Vagina (tissue), 2 donors: ENCODE results near the gene DAB1.

ENCODE experiments used
- POLR2A ChIP-seq, 2 donors: fragments of 450-650 bp; IDR thresholded peaks; one replicate each; pipeline ENCODE4 v1.6.1; 2017; ENCODE audit warnings: antibody characterized with exemption in 2 of 2, mild to moderate bottlenecking in 2 of 2, moderate library complexity in 2 of 2
- POLR2AphosphoS5 ChIP-seq, 2 donors: sonication (generic); formaldehyde crosslinking; IDR thresholded peaks; one replicate each; pipeline ENCODE4 v1.9.0; 2017; ENCODE audit warnings: antibody characterized with exemption in 2 of 2, mild to moderate bottlenecking in 2 of 2, low read depth in 1 of 2; ENCODE audit not compliant: insufficient read depth in 1 of 2
- TF ChIP-seq, protein P1 (sequence below), 3 experiments: fragments of 450-650 bp in 2 of 3; fragments of 200-600 bp in 1 of 3; sonication (generic) in 1 of 3; IDR thresholded peaks; one replicate each; pipeline ENCODE4 v1.5.1; 2017 to 2019; ENCODE audit warnings: antibody characterized with exemption in 3 of 3, mild to moderate bottlenecking in 2 of 3, moderate library complexity in 2 of 3

DNA sequence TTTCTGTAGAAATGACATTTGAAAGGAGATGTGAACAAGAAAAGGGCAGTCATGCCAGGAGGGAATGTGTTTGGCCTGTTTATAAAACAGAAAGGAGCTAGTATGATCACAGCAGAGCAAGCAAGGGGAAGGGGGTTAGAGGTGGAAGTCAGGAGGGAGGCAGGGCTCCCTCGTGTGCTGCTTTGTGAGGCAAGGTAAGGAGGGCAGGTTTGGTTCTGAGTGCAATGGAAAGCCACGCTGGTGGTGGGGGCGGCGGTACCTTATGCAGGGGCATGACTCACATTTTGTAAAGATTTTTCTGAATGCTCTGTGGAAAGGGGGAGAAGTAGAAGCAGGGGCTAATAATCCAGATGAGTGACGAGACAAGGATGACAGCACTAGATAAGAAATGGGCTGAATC, 260.5 kb downstream of the DAB1 start:
- no peak for TF ChIP-seq POLR2A (IDR thresholded peaks at IDR 0.05)
- TF ChIP-seq, protein P1, sequence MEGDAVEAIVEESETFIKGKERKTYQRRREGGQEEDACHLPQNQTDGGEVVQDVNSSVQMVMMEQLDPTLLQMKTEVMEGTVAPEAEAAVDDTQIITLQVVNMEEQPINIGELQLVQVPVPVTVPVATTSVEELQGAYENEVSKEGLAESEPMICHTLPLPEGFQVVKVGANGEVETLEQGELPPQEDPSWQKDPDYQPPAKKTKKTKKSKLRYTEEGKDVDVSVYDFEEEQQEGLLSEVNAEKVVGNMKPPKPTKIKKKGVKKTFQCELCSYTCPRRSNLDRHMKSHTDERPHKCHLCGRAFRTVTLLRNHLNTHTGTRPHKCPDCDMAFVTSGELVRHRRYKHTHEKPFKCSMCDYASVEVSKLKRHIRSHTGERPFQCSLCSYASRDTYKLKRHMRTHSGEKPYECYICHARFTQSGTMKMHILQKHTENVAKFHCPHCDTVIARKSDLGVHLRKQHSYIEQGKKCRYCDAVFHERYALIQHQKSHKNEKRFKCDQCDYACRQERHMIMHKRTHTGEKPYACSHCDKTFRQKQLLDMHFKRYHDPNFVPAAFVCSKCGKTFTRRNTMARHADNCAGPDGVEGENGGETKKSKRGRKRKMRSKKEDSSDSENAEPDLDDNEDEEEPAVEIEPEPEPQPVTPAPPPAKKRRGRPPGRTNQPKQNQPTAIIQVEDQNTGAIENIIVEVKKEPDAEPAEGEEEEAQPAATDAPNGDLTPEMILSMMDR (IDR thresholded peaks at IDR 0.05): no peak
- TF ChIP-seq POLR2AphosphoS5 (IDR thresholded peaks at IDR 0.05; ENCODE audit: insufficient read depth in 1 of 2, low read depth in 1 of 2): no peak
